ENCODE measurements around the gene PTPN6. TPM values are rescaled to one million over a fixed set of nuclear protein-coding genes. Genes with fewer than 3 reads are reported as not detected.

The PTPN6 gene
- total and polyA plus RNA-seq, 2 of the 13 experiments (the other 11 are each of a cell fraction or from before 2014, with no cell fraction given): 10.5 to 10.6 TPM

DNA sequence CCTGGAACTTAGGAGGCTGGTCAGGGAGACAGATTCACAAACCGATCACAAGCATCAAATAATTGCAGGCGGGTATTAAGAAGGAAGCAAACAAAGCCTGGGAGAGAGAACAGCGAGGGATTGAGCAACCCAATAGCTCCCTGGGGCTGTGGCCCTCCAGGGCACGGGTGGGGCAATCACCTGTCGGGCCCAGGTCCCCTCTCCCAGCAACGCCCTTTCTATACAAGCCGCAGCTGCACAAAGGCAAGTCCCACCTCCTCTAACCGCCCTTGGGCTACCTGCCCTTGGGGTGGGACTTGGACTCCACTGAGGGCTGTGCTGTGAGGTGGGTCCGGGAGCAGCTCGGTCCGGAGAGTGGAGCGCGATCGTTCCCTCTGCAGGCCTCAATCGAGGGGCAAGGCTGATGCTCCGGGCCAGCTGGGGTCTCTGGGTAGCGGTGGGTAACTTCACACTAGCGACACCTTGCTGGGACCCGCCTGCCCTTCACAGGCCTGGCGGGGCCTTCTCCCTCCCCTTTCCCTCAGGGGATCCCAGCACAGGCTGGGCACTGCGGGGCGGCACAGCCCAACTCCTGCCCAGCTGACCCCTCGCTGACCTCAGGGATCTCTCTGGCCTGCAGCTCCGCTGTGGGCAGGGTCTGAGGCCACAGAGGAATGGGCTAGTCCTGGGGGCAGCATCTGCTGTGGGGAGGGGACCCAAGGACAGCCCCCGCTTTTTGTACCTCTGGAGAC lies 11.3 kb downstream of the PTPN6 start (continued):
- TF ChIP-seq, protein P1, sequence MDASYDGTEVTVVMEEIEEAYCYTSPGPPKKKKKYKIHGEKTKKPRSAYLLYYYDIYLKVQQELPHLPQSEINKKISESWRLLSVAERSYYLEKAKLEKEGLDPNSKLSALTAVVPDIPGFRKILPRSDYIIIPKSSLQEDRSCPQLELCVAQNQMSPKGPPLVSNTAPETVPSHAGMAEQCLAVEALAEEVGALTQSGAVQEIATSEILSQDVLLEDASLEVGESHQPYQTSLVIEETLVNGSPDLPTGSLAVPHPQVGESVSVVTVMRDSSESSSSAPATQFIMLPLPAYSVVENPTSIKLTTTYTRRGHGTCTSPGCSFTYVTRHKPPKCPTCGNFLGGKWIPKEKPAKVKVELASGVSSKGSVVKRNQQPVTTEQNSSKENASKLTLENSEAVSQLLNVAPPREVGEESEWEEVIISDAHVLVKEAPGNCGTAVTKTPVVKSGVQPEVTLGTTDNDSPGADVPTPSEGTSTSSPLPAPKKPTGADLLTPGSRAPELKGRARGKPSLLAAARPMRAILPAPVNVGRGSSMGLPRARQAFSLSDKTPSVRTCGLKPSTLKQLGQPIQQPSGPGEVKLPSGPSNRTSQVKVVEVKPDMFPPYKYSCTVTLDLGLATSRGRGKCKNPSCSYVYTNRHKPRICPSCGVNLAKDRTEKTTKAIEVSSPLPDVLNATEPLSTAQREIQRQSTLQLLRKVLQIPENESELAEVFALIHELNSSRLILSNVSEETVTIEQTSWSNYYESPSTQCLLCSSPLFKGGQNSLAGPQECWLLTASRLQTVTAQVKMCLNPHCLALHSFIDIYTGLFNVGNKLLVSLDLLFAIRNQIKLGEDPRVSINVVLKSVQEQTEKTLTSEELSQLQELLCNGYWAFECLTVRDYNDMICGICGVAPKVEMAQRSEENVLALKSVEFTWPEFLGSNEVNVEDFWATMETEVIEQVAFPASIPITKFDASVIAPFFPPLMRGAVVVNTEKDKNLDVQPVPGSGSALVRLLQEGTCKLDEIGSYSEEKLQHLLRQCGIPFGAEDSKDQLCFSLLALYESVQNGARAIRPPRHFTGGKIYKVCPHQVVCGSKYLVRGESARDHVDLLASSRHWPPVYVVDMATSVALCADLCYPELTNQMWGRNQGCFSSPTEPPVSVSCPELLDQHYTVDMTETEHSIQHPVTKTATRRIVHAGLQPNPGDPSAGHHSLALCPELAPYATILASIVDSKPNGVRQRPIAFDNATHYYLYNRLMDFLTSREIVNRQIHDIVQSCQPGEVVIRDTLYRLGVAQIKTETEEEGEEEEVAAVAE (CRISPR knock-in tag; IDR thresholded peaks at IDR 0.05; ENCODE audit: borderline replicate concordance): no peak
- TF ChIP-seq IRF2 (CRISPR knock-in tag; IDR thresholded peaks at IDR 0.05) (no peak), ZNF562 (CRISPR knock-in tag; IDR thresholded peaks at IDR 0.05; ENCODE audit: borderline replicate concordance) (no peak), ZNF891 (CRISPR knock-in tag; IDR thresholded peaks at IDR 0.05) (peak; percentile 30; the same call in 1 of the 2 replicates), TBX2 (CRISPR knock-in tag; IDR thresholded peaks at IDR 0.05; ENCODE audit: borderline replicate concordance) (no peak), ZFP37 (CRISPR knock-in tag; IDR thresholded peaks at IDR 0.05; ENCODE audit: borderline replicate concordance) (no peak), SRY (CRISPR knock-in tag; IDR thresholded peaks at IDR 0.05) (no peak), ZNF337 (CRISPR knock-in tag; IDR thresholded peaks at IDR 0.05; ENCODE audit: borderline replicate concordance, low read depth) (no peak), ZNF674 (CRISPR knock-in tag; IDR thresholded peaks at IDR 0.05; ENCODE audit: low read depth) (no peak), ZNF317 (CRISPR knock-in tag; IDR thresholded peaks at IDR 0.05) (0 out of 2 replicates have a peak, but pooled peaks have one; percentile 11), NPAS2 (CRISPR knock-in tag; IDR thresholded peaks at IDR 0.05; ENCODE audit: borderline replicate concordance) (no peak), ZNF496 (CRISPR knock-in tag; IDR thresholded peaks at IDR 0.05; ENCODE audit: insufficient replicate concordance) (no peak)
- TF ChIP-seq, protein P2, sequence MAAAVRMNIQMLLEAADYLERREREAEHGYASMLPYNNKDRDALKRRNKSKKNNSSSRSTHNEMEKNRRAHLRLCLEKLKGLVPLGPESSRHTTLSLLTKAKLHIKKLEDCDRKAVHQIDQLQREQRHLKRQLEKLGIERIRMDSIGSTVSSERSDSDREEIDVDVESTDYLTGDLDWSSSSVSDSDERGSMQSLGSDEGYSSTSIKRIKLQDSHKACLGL (CRISPR knock-in tag; IDR thresholded peaks at IDR 0.05): peak; percentile 60; the same call in 1 of the 2 replicates
- TF ChIP-seq, protein P3, sequence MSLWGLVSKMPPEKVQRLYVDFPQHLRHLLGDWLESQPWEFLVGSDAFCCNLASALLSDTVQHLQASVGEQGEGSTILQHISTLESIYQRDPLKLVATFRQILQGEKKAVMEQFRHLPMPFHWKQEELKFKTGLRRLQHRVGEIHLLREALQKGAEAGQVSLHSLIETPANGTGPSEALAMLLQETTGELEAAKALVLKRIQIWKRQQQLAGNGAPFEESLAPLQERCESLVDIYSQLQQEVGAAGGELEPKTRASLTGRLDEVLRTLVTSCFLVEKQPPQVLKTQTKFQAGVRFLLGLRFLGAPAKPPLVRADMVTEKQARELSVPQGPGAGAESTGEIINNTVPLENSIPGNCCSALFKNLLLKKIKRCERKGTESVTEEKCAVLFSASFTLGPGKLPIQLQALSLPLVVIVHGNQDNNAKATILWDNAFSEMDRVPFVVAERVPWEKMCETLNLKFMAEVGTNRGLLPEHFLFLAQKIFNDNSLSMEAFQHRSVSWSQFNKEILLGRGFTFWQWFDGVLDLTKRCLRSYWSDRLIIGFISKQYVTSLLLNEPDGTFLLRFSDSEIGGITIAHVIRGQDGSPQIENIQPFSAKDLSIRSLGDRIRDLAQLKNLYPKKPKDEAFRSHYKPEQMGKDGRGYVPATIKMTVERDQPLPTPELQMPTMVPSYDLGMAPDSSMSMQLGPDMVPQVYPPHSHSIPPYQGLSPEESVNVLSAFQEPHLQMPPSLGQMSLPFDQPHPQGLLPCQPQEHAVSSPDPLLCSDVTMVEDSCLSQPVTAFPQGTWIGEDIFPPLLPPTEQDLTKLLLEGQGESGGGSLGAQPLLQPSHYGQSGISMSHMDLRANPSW (CRISPR knock-in tag; IDR thresholded peaks at IDR 0.05; ENCODE audit: borderline replicate concordance): no peak
- TF ChIP-seq, protein P4, sequence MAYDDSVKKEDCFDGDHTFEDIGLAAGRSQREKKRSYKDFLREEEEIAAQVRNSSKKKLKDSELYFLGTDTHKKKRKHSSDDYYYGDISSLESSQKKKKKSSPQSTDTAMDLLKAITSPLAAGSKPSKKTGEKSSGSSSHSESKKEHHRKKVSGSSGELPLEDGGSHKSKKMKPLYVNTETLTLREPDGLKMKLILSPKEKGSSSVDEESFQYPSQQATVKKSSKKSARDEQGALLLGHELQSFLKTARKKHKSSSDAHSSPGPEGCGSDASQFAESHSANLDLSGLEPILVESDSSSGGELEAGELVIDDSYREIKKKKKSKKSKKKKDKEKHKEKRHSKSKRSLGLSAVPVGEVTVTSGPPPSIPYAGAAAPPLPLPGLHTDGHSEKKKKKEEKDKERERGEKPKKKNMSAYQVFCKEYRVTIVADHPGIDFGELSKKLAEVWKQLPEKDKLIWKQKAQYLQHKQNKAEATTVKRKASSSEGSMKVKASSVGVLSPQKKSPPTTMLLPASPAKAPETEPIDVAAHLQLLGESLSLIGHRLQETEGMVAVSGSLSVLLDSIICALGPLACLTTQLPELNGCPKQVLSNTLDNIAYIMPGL (CRISPR knock-in tag; IDR thresholded peaks at IDR 0.05; ENCODE audit: borderline replicate concordance in 1 of 2, low read depth in 1 of 2): no peak; a peak in 2 of 4 replicates
- TF ChIP-seq, protein P5, sequence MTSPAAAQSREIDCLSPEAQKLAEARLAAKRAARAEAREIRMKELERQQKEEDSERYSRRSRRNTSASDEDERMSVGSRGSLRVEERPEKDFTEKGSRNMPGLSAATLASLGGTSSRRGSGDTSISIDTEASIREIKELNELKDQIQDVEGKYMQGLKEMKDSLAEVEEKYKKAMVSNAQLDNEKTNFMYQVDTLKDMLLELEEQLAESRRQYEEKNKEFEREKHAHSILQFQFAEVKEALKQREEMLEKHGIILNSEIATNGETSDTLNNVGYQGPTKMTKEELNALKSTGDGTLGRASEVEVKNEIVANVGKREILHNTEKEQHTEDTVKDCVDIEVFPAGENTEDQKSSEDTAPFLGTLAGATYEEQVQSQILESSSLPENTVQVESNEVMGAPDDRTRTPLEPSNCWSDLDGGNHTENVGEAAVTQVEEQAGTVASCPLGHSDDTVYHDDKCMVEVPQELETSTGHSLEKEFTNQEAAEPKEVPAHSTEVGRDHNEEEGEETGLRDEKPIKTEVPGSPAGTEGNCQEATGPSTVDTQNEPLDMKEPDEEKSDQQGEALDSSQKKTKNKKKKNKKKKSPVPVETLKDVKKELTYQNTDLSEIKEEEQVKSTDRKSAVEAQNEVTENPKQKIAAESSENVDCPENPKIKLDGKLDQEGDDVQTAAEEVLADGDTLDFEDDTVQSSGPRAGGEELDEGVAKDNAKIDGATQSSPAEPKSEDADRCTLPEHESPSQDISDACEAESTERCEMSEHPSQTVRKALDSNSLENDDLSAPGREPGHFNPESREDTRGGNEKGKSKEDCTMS (CRISPR knock-in tag; conservative IDR thresholded peaks at IDR 0.05): no peak
